VCaP (cell line): ENCODE results near the gene ICA1.

Source experiments
- H3K27ac ChIP-seq: fragments of 450-650 bp; 2 replicates; pipeline ENCODE4 v1.5.1; 2017
- TF ChIP-seq, protein P1 (sequence below): fragments of 450-650 bp; conservative IDR thresholded peaks from 2 replicates; pipeline ENCODE4 v1.5.1; 2017; ENCODE audit warnings: mild to moderate bottlenecking, moderate library complexity

Gene ICA1

DNA sequence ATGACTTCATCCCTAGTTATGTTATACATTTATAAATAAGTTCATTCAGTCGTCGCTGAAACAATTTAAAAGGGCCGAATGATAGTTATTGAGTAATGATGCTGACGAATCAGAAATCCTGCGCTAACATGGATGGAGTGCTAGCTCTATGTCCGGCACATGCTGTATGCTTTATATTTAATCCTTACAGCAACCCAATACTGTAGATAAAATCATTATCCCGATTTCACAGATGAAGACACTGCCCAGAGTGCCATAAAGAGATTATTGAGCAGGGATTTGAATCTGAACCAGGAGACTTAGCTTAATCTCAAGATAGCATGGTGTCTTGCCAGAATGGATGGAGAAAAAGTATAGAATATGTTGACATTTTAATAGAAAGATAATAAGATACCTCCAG is 1.1 kb upstream of the ICA1 start:
- TF ChIP-seq, protein P1, sequence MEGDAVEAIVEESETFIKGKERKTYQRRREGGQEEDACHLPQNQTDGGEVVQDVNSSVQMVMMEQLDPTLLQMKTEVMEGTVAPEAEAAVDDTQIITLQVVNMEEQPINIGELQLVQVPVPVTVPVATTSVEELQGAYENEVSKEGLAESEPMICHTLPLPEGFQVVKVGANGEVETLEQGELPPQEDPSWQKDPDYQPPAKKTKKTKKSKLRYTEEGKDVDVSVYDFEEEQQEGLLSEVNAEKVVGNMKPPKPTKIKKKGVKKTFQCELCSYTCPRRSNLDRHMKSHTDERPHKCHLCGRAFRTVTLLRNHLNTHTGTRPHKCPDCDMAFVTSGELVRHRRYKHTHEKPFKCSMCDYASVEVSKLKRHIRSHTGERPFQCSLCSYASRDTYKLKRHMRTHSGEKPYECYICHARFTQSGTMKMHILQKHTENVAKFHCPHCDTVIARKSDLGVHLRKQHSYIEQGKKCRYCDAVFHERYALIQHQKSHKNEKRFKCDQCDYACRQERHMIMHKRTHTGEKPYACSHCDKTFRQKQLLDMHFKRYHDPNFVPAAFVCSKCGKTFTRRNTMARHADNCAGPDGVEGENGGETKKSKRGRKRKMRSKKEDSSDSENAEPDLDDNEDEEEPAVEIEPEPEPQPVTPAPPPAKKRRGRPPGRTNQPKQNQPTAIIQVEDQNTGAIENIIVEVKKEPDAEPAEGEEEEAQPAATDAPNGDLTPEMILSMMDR: no peak
- H3K27ac ChIP-seq: peak overlapping the region; percentile 95

DNA sequence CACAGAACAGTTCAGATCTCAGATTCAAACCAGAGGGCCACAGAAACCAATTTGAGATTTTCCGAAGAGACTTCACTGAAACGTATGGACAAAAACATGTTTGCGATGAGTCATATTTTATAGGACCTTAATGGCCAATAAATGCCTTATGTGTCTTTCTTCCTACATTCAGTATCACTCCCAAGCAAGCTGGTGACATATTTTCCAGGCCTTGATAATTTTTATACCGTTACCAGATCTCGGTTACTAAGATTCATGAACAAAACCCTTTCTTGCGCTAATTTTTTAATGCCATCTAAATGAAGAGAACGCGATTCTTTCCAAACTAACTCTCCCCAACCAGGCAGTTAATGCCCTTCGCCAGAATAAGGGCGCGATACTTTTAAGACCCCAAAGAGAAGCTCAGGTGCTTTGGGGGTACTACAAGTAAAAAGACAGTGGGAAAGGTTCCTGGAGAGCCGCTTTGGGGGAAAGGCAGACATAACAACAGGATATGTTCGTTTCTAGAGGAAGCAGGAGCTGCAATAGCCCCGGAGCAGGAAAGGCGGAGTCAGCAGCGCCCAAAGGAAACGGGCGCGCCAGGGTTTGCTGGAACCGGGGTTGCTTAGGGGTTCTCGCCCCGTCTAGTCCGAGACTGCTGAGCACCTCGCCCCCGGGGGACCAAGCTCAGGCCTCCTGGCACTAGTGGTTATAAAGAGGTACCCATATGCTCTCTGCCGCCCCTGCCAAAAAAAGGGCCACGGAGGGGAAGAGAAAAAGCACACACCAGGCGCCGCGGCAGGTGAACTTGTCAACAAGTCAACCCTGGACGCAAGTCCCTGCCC is 884 bp downstream of the ICA1 start:
- peak overlapping the region; percentile 95 for H3K27ac ChIP-seq
- TF ChIP-seq, protein P1: no peak

DNA sequence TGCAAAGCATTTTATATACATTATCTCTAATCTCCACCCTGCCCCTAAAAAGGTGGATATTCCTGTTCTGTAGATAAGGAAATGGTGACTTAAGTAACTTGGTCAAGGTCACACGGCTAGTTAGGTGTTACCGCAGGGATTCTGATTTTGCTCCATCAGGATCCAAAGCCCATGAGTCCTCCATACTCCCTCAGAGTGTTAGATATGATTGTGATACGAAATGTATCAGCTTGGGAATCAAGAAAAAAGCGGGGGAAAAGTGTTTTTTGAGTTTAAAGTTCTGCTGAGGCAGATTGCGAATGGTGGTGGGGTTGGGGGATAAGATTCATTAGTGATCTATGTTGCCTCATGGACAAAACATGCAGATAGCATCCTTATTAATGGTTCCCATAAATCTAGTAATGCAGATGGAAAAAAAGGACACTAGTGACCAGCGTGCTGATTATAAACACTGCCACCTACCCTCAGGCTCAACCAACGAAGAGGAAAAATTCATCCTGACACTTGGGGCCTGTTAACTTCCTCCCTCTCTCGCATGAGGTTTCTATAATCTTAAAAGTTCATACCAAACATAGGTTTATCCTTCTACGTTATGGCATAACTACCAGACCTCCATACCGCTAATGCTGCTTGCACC is 2.3 kb downstream of the ICA1 start:
- TF ChIP-seq, protein P1: no peak
- peak overlapping the region; percentile 95 for H3K27ac ChIP-seq

DNA sequence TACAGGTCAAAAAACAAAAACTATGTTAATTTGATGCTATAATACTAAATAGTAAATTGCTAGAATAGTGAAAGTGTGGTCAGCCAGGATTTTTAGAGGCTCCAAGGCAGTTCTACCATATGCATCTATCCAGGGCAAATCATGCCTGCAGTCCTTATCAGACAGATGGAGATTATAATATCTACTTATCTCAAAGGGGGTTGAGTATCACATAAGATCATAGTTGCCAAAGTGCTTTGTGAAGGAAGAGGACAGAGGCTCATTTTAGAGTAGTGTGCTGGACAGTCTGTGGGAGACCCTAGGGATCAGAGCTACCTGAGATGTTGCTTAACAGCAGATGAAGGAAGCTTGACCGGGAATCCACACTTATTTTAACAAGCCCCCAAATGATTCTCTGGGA is 3.2 kb downstream of the ICA1 start:
- no peak overlapping the region for H3K27ac ChIP-seq
- TF ChIP-seq, protein P1: no peak

DNA sequence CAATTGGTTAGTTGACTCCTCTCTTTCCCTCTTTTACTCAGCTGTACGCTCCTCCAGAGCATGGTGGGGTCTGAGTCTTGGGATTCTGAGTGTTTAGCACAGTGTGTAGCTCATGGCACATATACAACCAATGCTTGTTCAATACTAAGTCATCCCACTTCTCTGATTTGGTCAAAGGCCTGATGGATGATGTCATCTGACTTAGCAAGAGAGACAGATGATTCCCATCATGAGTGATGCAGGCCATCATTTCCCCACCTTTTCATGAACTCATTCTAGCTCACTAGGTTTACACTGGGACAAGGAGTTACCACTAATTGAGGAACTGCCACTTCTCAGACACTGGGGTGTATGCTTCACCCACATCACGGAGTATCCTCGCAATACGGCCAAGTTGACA is 3.8 kb downstream of the ICA1 start:
- TF ChIP-seq, protein P1: no peak
- no peak overlapping the region for H3K27ac ChIP-seq

DNA sequence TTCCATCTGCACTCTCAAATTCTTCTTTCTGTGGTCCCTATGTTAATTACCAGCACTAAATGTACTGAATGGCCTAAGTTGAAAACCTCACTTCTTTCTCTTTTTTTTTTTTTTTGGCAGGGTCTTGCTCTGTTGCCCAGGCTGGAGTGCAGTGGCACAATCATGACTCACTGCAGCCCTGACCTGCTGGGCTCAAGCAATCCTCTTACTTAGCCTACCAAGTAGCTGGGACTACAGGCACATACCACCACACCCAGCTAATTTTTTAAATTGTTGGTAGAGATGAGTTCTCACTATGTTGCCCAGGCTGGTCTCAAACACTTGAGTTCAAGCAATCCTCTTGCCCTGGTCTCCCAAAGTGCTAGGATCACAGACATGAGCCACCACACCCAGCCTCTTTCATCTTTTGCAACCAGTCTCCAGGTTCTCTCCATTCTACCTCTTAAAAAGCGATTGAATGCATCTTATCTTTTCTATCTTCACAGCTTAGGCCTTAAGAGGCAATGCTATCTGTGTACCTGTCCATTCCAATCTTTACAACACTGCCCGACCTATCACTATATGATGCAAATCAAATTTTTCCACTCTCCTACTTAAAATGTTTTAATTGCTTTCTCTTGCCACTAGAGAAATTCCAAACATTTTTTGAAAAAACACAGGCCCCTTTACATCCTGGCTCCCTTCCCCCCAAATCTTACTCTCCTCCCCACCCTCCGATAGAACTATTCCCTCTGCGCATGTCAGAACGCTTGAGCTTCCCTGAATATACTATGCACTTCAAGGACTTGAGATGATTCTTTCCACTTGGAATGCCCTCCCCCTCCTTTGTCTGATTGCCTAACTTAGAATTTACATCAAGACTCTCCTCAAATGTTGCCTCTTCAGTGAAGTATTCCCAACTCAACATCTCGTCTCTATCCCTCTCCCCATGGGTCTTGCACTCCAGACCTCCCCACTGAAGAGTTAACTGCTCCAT is 6.0 kb downstream of the ICA1 start:
- TF ChIP-seq, protein P1: no peak
- no peak overlapping the region for H3K27ac ChIP-seq

DNA sequence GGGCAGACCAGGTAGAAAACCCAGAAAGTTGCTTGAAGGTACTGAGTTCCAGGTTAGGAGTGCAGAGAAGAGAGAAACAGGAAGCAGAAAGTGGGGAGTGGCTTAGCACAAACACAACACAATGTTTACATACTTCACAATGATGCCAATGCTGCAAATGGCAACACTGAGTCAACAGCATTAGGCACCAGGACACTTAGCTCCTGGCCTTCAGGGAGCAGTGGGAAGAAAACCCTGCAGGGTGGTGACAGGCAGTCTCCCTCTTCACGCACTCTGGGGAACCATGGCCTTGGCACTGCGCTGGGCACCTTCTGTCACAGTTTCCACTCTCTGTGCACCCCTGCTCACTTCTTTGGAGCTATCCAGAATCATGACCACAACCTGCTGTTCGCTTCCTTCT is 7.3 kb downstream of the ICA1 start:
- H3K27ac ChIP-seq: peak overlapping the region; percentile 34
- TF ChIP-seq, protein P1: no peak
